Gastroesophageal sphincter (tissue), 4 donors: ENCODE results near the gene PTPN6. TPM values are rescaled to one million over a fixed set of nuclear protein-coding genes. Genes with fewer than 3 reads are reported as not detected.
A peak's percentile ranks its signal among the peaks of the same experiment; 100 is the strongest.

Experiments
- ATAC-seq: fragments of 150-250 bp; one replicate; pipeline ENCODE4 v1.9.1; 2016; ENCODE audit warnings: mild to moderate bottlenecking, moderate library complexity
- H3K27ac ChIP-seq, 4 donors: fragments of 200-600 bp; sonication (generic) in 3 of 4; 1 replicate in 3 of 4; 2 replicates in 1 of 4; pipeline ENCODE4 v1.5.1; 2016 to 2019
- H3K27me3 ChIP-seq: fragments of 200-600 bp; sonication (generic); one replicate; pipeline ENCODE4 v1.5.1; 2019
- H3K36me3 ChIP-seq, 2 donors: fragments of 200-600 bp; sonication (generic); one replicate each; pipeline ENCODE4 v1.5.1; 2019; ENCODE audit warnings: control low read depth in 1 of 2
- H3K4me1 ChIP-seq, 3 donors: fragments of 200-600 bp; sonication (generic); 1 replicate in 2 of 3; 2 replicates in 1 of 3; pipeline ENCODE4 v1.5.1; 2016 to 2019; ENCODE audit warnings: control low read depth in 2 of 3
- H3K4me3 ChIP-seq, 2 donors: fragments of 200-600 bp; sonication (generic); one replicate each; pipeline ENCODE4 v1.5.1; 2019; ENCODE audit warnings: mild to moderate bottlenecking in 1 of 2, moderate library complexity in 1 of 2
- H3K9me3 ChIP-seq, 3 donors: fragments of 200-600 bp; sonication (generic); one replicate each; pipeline ENCODE4 v1.5.1; 2017 to 2019; ENCODE audit warnings: control low read depth in 2 of 3
- EP300 ChIP-seq: sonication (generic); formaldehyde crosslinking; IDR thresholded peaks from one replicate; pipeline ENCODE4 v1.6.1; 2017; ENCODE audit warnings: antibody characterized with exemption, mild to moderate bottlenecking
- POLR2A ChIP-seq, 2 donors: fragments of 450-650 bp; IDR thresholded peaks; one replicate each; pipeline ENCODE4 v1.6.1; 2017; ENCODE audit warnings: antibody characterized with exemption in 2 of 2, mild to moderate bottlenecking in 2 of 2, moderate library complexity in 1 of 2
- POLR2AphosphoS5 ChIP-seq: sonication (generic); formaldehyde crosslinking; IDR thresholded peaks from one replicate; pipeline ENCODE4 v1.6.1; 2017; ENCODE audit warnings: antibody characterized with exemption
- WGBS, 2 donors: methylation state at CpG; one replicate each; pipeline ENCODE4 v1.1.5; 2018; ENCODE audit warnings: low coverage in 1 of 2; 5-methylcytosine and 5-hydroxymethylcytosine counted together
- total RNA-seq, 4 donors: library from RNA; depleted of rRNA; stranded (reverse); fragments of >200 nt; gene quantifications; one replicate each; pipeline ENCODE4 v1.1.0, GENCODE V29; 2016
- TF ChIP-seq, protein P1 (sequence below), 4 experiments: fragments of 200-600 bp in 2 of 4; fragments of 450-650 bp in 2 of 4; sonication (generic) in 1 of 4; IDR thresholded peaks; one replicate each; pipeline ENCODE4 v1.5.1; 2017 to 2019; ENCODE audit warnings: antibody characterized with exemption in 4 of 4, mild to moderate bottlenecking in 2 of 4, moderate library complexity in 2 of 4

Gene PTPN6
- total RNA-seq, 4 donors from 2014 or later = 2.6 to 15.9 (median 7.5) TPM

GRCh38 chr12:6923851-6924250 is 27.3 kb upstream of the PTPN6 start:
- H3K4me3 ChIP-seq = no peak overlapping the region
- WGBS, 2 donors = 20 to 52% methylated on average over 1 to 5 of the region's 6 CpGs
- no peaks in the 10 kb centered on the region for H3K9me3 ChIP-seq
- peaks cover 9 to 43% (median 19%) of the 10 kb centered on the region in 3 donors for H3K4me1 ChIP-seq
- TF ChIP-seq EP300 (no peak), POLR2AphosphoS5 (no peak), POLR2A (IDR thresholded peaks at IDR 0.05) (no peak)
- TF ChIP-seq, protein P1, sequence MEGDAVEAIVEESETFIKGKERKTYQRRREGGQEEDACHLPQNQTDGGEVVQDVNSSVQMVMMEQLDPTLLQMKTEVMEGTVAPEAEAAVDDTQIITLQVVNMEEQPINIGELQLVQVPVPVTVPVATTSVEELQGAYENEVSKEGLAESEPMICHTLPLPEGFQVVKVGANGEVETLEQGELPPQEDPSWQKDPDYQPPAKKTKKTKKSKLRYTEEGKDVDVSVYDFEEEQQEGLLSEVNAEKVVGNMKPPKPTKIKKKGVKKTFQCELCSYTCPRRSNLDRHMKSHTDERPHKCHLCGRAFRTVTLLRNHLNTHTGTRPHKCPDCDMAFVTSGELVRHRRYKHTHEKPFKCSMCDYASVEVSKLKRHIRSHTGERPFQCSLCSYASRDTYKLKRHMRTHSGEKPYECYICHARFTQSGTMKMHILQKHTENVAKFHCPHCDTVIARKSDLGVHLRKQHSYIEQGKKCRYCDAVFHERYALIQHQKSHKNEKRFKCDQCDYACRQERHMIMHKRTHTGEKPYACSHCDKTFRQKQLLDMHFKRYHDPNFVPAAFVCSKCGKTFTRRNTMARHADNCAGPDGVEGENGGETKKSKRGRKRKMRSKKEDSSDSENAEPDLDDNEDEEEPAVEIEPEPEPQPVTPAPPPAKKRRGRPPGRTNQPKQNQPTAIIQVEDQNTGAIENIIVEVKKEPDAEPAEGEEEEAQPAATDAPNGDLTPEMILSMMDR (IDR thresholded peaks at IDR 0.05) = no peak
- peaks cover 0 to 50% of the 10 kb centered on the region in 2 donors for H3K36me3 ChIP-seq
- no peaks in the 10 kb centered on the region for H3K27me3 ChIP-seq
- H3K27ac ChIP-seq = peak overlapping the region in 3 of 4 donors; percentile 91 to 100 (median 97)
- no peak for ATAC-seq

DNA sequence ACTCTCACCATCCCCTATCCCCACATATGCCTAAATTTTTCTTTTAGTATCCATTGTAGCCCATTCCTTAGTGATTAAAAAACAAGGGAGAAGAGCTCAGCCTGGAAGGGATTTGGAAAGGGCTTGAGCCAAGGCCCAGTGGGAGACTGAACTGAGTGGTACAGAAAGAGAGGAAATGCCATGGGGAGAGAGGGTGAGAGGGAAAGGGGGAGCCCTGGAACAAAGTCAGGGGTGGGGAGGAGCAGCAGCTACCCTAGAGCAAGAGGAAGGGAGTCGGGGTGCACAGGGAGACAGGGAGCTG is 26.0 kb upstream of the PTPN6 start:
- H3K9me3 ChIP-seq = no peaks in the 10 kb centered on the region
- H3K4me3 ChIP-seq = peak overlapping the region in 1 of 2 donors; percentile 97
- ATAC-seq = peak; percentile 0
- no peaks in the 10 kb centered on the region for H3K27me3 ChIP-seq
- WGBS, 2 donors = 0% methylated on average over 1 of the region's 1 CpG
- peaks cover 0 to 37% of the 10 kb centered on the region in 2 donors for H3K36me3 ChIP-seq
- H3K27ac ChIP-seq = peak overlapping the region; percentile 91 to 100 (median 96)
- TF ChIP-seq POLR2AphosphoS5 = no peak
- peaks cover 9 to 56% (median 28%) of the 10 kb centered on the region in 3 donors for H3K4me1 ChIP-seq

GRCh38 chr12:6925540-6926279 is 25.4 kb upstream of the PTPN6 start:
- H3K4me1 ChIP-seq = peaks cover 9 to 61% (median 28%) of the 10 kb centered on the region in 3 donors
- H3K27ac ChIP-seq = peak overlapping the region; percentile 91 to 100 (median 96)
- peak; percentile 78 for ATAC-seq
- no peaks in the 10 kb centered on the region for H3K9me3 ChIP-seq
- peak overlapping the region; percentile 94 to 97 for H3K4me3 ChIP-seq
- H3K27me3 ChIP-seq = no peaks in the 10 kb centered on the region
- H3K36me3 ChIP-seq = peaks cover 0 to 32% of the 10 kb centered on the region in 2 donors
- no peak for TF ChIP-seq EP300
- TF ChIP-seq POLR2AphosphoS5 = peak; percentile 80
- TF ChIP-seq POLR2A (IDR thresholded peaks at IDR 0.05) = peak in 1 of 2 donors; percentile 7
- TF ChIP-seq, protein P1 (IDR thresholded peaks at IDR 0.05) = peak in 1 of 4 experiments; percentile 18
- WGBS, 2 donors = 7 to 17% methylated on average over 3 to 4 of the region's 8 CpGs

- ATAC-seq = peak; percentile 70
- H3K4me3 ChIP-seq = peak within 1 kb of the TSS; percentile 94 to 97
- no peaks in the 10 kb centered on the region for H3K9me3 ChIP-seq
- H3K27me3 ChIP-seq = no peaks in the 10 kb centered on the region
- H3K27ac ChIP-seq = peak within 1 kb of the TSS; percentile 91 to 100 (median 96)
- H3K4me1 ChIP-seq = peaks cover 9 to 79% (median 36%) of the 10 kb centered on the region in 3 donors
- TF ChIP-seq, protein P1 (IDR thresholded peaks at IDR 0.05) = no peak
- TF ChIP-seq POLR2A (IDR thresholded peaks at IDR 0.05) = peak; percentile 53 to 65
- peak; percentile 85 for TF ChIP-seq POLR2AphosphoS5
- TF ChIP-seq EP300 = no peak
- H3K36me3 ChIP-seq = peaks cover 0 to 14% of the 10 kb centered on the region in 2 donors
- WGBS, 2 donors = 0 to 1% methylated on average over 11 to 23 of the region's 66 CpGs
Measured at GRCh38 chr12:6927379-6928021, 23.7 kb upstream of the PTPN6 start, which contains the start of gene ATN1. TSS of gene ATN1 (plus strand) at chr12:6927959. CDS start at chr12:6934002, 6,043 bp downstream.

GRCh38 chr12:6928022-6928702 is 23.0 kb upstream of the PTPN6 start:
- peak overlapping the region; percentile 91 to 100 (median 96) for H3K27ac ChIP-seq
- H3K36me3 ChIP-seq = peaks cover 0 to 7% of the 10 kb centered on the region in 2 donors
- H3K4me1 ChIP-seq = peaks cover 9 to 86% (median 36%) of the 10 kb centered on the region in 3 donors
- H3K27me3 ChIP-seq = no peaks in the 10 kb centered on the region
- peak in 1 of 2 donors; percentile 24 for TF ChIP-seq POLR2A (IDR thresholded peaks at IDR 0.05)
- TF ChIP-seq, protein P1 (IDR thresholded peaks at IDR 0.05) = no peak
- peak overlapping the region; percentile 94 to 97 for H3K4me3 ChIP-seq
- no peaks in the 10 kb centered on the region for H3K9me3 ChIP-seq
- WGBS, 2 donors = 0% methylated on average over 1 to 3 of the region's 79 CpGs
- ATAC-seq = no peak
